HUES48 (cell line): ENCODE measurements around the gene HCN1.

ENCODE experiments used
- H3K27ac ChIP-seq: one replicate; pipeline ENCODE4 v1.7.0; 2013; ENCODE audit warnings: low read depth, low read length, inconsistent platforms
- H3K27me3 ChIP-seq: 2 replicates; pipeline ENCODE4 v1.6.1; 2013; ENCODE audit warnings: mild to moderate bottlenecking, low read length; ENCODE audit not compliant: control insufficient read depth, insufficient read depth
- H3K36me3 ChIP-seq: 2 replicates; pipeline ENCODE4 v1.6.1; 2013; ENCODE audit warnings: low read length; ENCODE audit not compliant: control insufficient read depth, insufficient read depth
- H3K4me1 ChIP-seq: 2 replicates; pipeline ENCODE4 v1.6.1; 2013; ENCODE audit warnings: mild to moderate bottlenecking, low read length; ENCODE audit not compliant: control insufficient read depth, insufficient read depth
- H3K4me3 ChIP-seq: 2 replicates; pipeline ENCODE4 v1.5.1; 2013; ENCODE audit warnings: mild to moderate bottlenecking, low read depth, low read length
- H3K9ac ChIP-seq: 2 replicates; pipeline ENCODE4 v1.6.1; 2013; ENCODE audit warnings: mild to moderate bottlenecking, low read depth, low read length, moderate library complexity
- H3K9me3 ChIP-seq: 2 replicates; pipeline ENCODE4 v1.6.1; 2013; ENCODE audit warnings: low read length; ENCODE audit not compliant: control insufficient read depth, insufficient read depth

HCN1 gene

DNA sequence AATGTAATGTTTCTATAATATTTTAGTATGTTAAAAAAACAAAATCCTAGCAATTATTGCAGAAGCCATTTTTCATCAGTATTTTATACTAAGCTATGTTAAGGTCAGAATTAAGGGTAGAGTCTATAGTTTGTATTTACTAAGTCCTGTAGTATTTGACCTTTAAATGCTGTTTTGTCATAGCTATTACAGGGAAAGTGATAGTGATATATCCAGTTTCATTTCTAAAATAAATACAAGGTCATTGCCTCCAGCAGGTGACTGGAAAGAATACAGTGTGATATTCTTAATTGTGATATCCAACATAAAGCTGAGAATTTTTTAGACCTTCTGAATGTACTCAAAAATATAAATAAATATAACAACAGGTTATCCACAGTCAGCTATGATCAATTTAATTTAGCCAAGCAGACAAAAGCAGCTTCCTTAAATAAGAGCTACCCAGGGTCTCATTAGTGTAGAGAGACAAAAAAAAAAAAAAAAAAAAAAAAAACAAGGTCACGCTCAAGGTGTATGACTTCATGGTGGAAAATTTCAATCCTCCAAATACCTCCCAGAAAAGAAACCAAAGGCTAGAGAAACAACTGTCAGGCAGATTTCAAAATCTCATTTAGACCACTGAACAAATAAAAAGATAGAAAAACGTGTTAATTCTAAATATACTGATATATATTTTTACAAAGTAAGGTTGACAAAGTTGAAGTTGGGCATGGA is 278.7 kb downstream of the HCN1 start:
- H3K4me3 ChIP-seq, result no peak overlapping the region
- H3K9ac ChIP-seq, result no peak overlapping the region
- no peak overlapping the region for H3K27ac ChIP-seq
- peaks cover 4% of the 10 kb centered on the region for H3K4me1 ChIP-seq
- H3K27me3 ChIP-seq, result no peaks in the 10 kb centered on the region
- H3K36me3 ChIP-seq, result no peaks in the 10 kb centered on the region
- no peaks in the 10 kb centered on the region for H3K9me3 ChIP-seq

DNA sequence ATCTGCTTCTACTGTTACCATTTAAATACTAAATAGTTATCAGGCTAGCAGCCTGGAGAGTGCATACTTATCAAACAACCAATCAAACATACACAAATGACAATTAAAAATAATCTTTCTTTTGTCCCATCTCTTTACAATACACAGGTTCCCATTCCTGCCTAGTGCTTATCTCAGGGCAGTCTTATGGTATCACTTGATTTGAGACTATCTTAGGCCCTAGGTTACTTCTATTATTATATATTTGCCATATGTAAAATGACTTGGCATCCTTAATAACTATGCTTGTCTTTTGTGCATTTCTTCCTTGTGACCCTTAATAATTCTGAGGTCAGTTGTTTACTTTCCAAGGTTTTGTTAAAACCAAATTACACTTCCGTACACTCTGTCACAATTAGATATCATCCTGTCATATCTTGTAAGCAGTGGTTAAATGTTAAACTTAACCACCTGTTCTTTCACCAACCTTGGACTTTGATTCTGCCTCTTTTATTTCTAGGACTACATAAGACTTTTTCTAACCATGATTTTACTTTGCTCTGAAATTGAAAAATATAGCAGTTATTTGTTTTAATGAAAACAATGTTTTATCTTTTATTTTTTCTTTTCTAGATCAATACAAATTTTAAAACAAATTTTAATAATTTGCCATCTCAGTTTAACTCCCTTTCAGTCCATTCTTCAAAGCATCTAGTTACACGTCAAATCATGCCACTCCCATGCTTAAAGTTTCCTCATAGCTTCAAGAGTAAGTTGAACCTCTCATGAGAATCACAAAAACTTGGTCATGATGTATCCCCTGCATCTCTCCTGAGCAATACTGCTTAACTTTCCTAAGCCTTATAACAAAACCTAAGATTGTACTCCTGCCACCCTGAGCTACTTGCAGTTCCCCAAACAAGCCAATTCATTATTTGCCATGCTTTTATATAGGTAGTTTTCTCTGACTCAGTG is 281.3 kb downstream of the HCN1 start:
- Histone ChIP-seq H3K27me3 (no peaks in the 10 kb centered on the region), H3K36me3 (no peaks in the 10 kb centered on the region), H3K4me1 (peaks cover 12% of the 10 kb centered on the region), H3K9me3 (no peaks in the 10 kb centered on the region), H3K9ac (no peak overlapping the region), H3K4me3 (no peak overlapping the region), H3K27ac (no peak overlapping the region)

DNA sequence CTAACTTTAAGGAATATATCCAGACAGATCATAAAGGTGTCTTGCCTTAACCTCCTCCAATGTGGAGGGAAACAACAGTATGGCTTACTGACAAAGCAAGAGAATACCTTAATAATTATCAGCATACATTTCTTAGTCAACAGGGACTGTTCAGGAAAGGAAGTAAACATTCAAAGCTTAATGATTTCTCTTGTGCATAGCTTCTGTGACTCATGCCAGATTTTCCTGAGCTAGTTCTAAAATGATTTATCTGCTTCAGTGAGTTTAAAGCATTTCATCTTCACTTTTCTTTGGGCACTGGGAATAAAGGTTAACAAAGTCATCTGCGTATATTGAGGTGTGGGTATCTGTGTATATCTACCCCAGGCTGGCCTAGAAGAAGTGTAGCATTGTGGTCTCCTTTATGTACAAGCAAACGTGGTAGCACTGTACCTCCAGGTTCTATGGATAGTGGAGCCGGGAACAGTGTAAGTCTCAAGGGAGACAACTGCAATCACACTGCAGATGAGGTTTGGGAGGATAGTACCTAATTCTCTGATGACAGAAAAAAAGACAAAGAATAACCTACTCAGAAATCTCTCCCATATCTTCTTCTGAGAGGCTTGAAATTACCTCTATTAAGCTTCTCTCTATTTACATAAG is 284.1 kb downstream of the HCN1 start:
- Histone ChIP-seq H3K4me3 (no peak overlapping the region), H3K4me1 (peaks cover 12% of the 10 kb centered on the region), H3K36me3 (no peaks in the 10 kb centered on the region), H3K9ac (no peak overlapping the region), H3K27ac (no peak overlapping the region), H3K9me3 (no peaks in the 10 kb centered on the region), H3K27me3 (no peaks in the 10 kb centered on the region)

- no peak overlapping the region for H3K9ac ChIP-seq
- no peak overlapping the region for H3K27ac ChIP-seq
- no peaks in the 10 kb centered on the region for H3K9me3 ChIP-seq
Measured at GRCh38 chr5:45410304-45410995, 285.7 kb downstream of the HCN1 start.

DNA sequence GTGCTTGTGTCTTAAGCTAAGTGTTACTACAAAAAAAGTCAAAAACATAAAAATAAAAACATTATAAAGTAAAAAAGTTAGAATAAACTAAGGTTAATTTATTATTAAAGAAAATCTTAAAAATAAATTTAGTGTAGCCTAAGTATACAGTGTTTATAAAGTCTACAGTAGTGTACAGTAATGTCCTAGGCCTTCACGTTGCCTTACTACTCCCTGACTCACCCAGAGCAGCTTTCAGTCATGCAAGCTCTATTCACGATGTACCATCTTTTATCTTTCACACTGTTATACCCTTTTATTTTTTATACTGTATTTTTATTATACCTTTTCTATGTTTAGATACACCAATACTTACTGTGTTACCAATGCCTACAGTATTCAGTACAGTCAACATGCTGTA is 288.1 kb downstream of the HCN1 start:
- Histone ChIP-seq H3K4me3 (no peak overlapping the region), H3K9me3 (no peaks in the 10 kb centered on the region), H3K4me1 (peaks cover 20% of the 10 kb centered on the region), H3K9ac (no peak overlapping the region), H3K36me3 (no peaks in the 10 kb centered on the region), H3K27me3 (no peaks in the 10 kb centered on the region), H3K27ac (no peak overlapping the region)

More at GRCh38 chr5:45410304-45410995, 285.7 kb downstream of the HCN1 start:
- Histone ChIP-seq H3K4me1 (peaks cover 12% of the 10 kb centered on the region), H3K27me3 (no peaks in the 10 kb centered on the region), H3K4me3 (no peak overlapping the region), H3K36me3 (no peaks in the 10 kb centered on the region)

- H3K4me1 ChIP-seq, result peaks cover 11% of the 10 kb centered on the region
- no peak overlapping the region for H3K27ac ChIP-seq
- H3K4me3 ChIP-seq, result no peak overlapping the region
- H3K9ac ChIP-seq, result no peak overlapping the region
- H3K27me3 ChIP-seq, result no peaks in the 10 kb centered on the region
- no peaks in the 10 kb centered on the region for H3K36me3 ChIP-seq
- no peaks in the 10 kb centered on the region for H3K9me3 ChIP-seq
Measured at GRCh38 chr5:45402804-45403455, 293.2 kb downstream of the HCN1 start.

DNA sequence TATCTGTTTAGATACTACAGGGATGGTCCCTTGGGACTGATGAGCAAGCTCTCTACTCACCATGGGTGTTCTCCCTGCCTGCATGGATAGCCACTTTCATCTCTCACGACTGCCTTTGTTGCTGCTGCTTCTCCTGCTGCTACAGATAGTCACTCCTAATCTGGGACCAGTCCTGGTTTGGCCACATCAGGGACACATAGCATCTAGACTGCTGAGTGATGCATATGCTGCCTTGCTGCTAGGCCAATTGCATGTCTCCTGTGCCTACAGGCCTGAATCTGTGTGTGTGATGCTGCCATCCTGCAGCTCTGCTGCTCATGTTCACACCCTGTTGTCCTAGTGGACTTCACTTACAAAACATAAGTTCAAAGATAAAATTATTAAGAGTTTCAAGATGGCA is 297.1 kb downstream of the HCN1 start:
- Histone ChIP-seq H3K36me3 (no peaks in the 10 kb centered on the region), H3K4me3 (no peak overlapping the region), H3K27ac (no peak overlapping the region), H3K4me1 (peaks cover 11% of the 10 kb centered on the region), H3K27me3 (no peaks in the 10 kb centered on the region), H3K9me3 (no peaks in the 10 kb centered on the region), H3K9ac (no peak overlapping the region)

DNA sequence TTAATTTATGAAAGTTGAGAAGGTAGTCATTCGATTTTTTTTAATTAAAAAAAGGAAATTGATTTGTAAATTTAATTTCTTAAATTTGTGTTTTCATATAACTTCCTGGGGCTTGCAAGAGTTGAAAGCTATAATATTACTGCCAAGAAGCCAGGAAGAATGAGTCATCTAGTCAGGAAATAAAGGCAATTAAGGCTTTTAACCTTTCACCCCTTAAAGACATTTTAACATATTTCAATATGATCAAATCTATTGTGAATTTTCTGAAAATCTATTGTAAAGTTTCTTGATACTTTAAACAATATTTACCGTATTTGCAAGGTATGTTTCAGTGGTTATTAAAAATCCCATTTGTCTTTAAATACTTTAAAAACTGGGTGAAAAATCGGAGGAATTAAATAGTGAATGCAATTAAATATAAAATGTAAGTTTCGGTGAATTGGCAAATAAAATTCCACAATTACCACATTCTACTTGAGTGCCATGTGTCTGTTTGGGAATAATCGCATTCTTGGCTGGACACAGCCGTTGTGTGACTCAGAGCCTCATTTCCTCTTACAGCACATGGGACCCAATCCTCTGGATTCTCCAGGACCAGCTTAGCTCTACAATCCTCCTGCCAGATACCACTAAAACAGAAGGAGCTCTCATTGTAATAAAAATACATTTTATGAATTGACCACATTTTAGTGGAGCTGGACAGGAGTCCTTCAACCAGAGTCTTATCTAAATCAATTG is 310.7 kb downstream of the HCN1 start:
- Histone ChIP-seq H3K9me3 (no peaks in the 10 kb centered on the region), H3K27me3 (no peaks in the 10 kb centered on the region), H3K4me1 (no peaks in the 10 kb centered on the region; the same call in 1 of the 2 replicates), H3K4me3 (no peak overlapping the region), H3K27ac (no peak overlapping the region), H3K36me3 (no peaks in the 10 kb centered on the region), H3K9ac (no peak overlapping the region)

GRCh38 chr5:45383985-45384384 is 312.2 kb downstream of the HCN1 start:
- H3K27me3 ChIP-seq, result no peaks in the 10 kb centered on the region
- no peaks in the 10 kb centered on the region; the same call in 1 of the 2 replicates for H3K4me1 ChIP-seq
- H3K27ac ChIP-seq, result no peak overlapping the region
- H3K36me3 ChIP-seq, result no peaks in the 10 kb centered on the region
- no peak overlapping the region for H3K4me3 ChIP-seq
- no peak overlapping the region for H3K9ac ChIP-seq
- H3K9me3 ChIP-seq, result no peaks in the 10 kb centered on the region

DNA sequence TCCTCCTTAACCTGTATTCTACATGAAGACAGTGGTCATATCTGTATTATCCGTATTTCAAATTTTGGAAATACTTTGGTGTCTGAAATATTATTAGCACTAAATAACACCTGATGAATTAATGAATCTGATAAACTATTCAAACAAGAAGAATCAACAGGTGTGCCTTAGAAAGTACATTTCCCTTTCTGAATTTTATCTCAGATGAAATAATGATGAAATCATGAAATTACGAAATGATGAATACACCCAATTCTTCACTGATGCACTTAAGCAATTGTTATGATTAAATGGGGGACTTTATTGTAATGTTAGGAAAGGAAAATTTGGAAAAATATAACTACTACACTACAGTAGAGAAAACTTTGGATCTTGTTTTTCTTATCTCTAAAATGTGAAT is 313.6 kb downstream of the HCN1 start:
- no peak overlapping the region for H3K27ac ChIP-seq

More for the DNA sequence above, 313.6 kb downstream of the HCN1 start:
- Histone ChIP-seq H3K36me3 (no peaks in the 10 kb centered on the region), H3K27me3 (no peaks in the 10 kb centered on the region), H3K9me3 (no peaks in the 10 kb centered on the region), H3K9ac (no peak overlapping the region), H3K4me1 (no peaks in the 10 kb centered on the region; the same call in 1 of the 2 replicates), H3K4me3 (no peak overlapping the region)
